NCI-H748 (cell line): ENCODE results near the gene TTF1.
A peak's percentile ranks its signal among the peaks of the same experiment; 100 is the strongest.
"Not testable (repeated sequence)": the region's sequence is repeated elsewhere in the genome, so short reads cannot be mapped to it uniquely, and the experiment has no call there.

Experiments
- DNase-seq: peaks from one replicate; lab custom pipeline; 2025; ENCODE audit not compliant: unreplicated experiment; lab: John Stamatoyannopoulos, UW

The TTF1 gene

GRCh38 chr9:132412089-132412488, 5.4 kb upstream of the TTF1 start:
- peak; percentile 56 for DNase-seq

GRCh38 chr9:132411091-132411508, 4.5 kb upstream of the TTF1 start:
- peak; percentile 92 for DNase-seq

GRCh38 chr9:132410642-132411041, 4.0 kb upstream of the TTF1 start:
- DNase-seq = peak; percentile 58

- peak; percentile 61 for DNase-seq
Measured at GRCh38 chr9:132409828-132410528, 3.3 kb upstream of the TTF1 start, which contains the start of gene CFAP77. TSS of gene CFAP77 (plus strand) at chr9:132410211. CDS start at chr9:132410272, 61 bp downstream.

- DNase-seq = no peak
Measured at GRCh38 chr9:132408521-132408920, 1.9 kb upstream of the TTF1 start.

GRCh38 chr9:132407196-132407595, 556 bp upstream of the TTF1 start:
- DNase-seq = no peak

- no peak for DNase-seq
Measured at GRCh38 chr9:132404228-132404881, 2.3 kb downstream of the TTF1 start.

GRCh38 chr9:132401824-132402223, 4.8 kb downstream of the TTF1 start:
- DNase-seq = no peak

GRCh38 chr9:132395560-132395959, 11.1 kb downstream of the TTF1 start:
- no peak for DNase-seq

- no peak for DNase-seq
Measured at GRCh38 chr9:132391449-132391848, 15.2 kb downstream of the TTF1 start.

GRCh38 chr9:132390966-132391365, 15.7 kb downstream of the TTF1 start:
- no peak for DNase-seq

GRCh38 chr9:132387133-132387532, 19.5 kb downstream of the TTF1 start:
- no peak for DNase-seq

GRCh38 chr9:132384376-132384775, 22.3 kb downstream of the TTF1 start:
- DNase-seq = no peak

GRCh38 chr9:132383462-132383883, 23.2 kb downstream of the TTF1 start:
- DNase-seq = no peak

GRCh38 chr9:132381966-132382541, 24.6 kb downstream of the TTF1 start:
- DNase-seq = no peak

- not testable (repeated sequence) for DNase-seq
Measured at GRCh38 chr9:132378416-132378815, 28.2 kb downstream of the TTF1 start.

GRCh38 chr9:132377769-132378168, 28.9 kb downstream of the TTF1 start:
- DNase-seq = not testable (repeated sequence)

GRCh38 chr9:132372177-132373095, 34.2 kb downstream of the TTF1 start:
- no peak for DNase-seq

- DNase-seq = no peak
Measured at GRCh38 chr9:132370592-132370991, 36.0 kb downstream of the TTF1 start.

GRCh38 chr9:132369421-132369820, 37.2 kb downstream of the TTF1 start:
- no peak for DNase-seq
